KOPT-K1 (cell line): Measurements from ENCODE around the gene MYH13.

Experiments used
- H3K27ac ChIP-seq: fragments of 200-600 bp; sonication (generic); 2 replicates; pipeline ENCODE4 v1.5.1; 2016; ENCODE audit warnings: antibody characterized with exemption, mild to moderate bottlenecking, low read depth, low read length; ENCODE audit not compliant: poor library complexity, severe bottlenecking
- H3K36me3 ChIP-seq: fragments of 200-600 bp; sonication (generic); 2 replicates; pipeline ENCODE4 v1.5.1; 2017; ENCODE audit warnings: antibody characterized with exemption, mild to moderate bottlenecking, low read length, moderate library complexity; ENCODE audit not compliant: insufficient read depth
- H3K9me3 ChIP-seq: fragments of 200-600 bp; sonication (generic); 2 replicates; pipeline ENCODE4 v1.5.1; 2017; ENCODE audit warnings: antibody characterized with exemption, low read length, mild to moderate bottlenecking; ENCODE audit not compliant: insufficient read depth, poor library complexity, severe bottlenecking

The MYH13 gene

GRCh38 chr17:10369239-10369638 lies 3.6 kb downstream of the MYH13 start:
- H3K36me3 ChIP-seq = no peaks in the 10 kb centered on the region
- no peaks in the 10 kb centered on the region for H3K9me3 ChIP-seq
- H3K27ac ChIP-seq = no peak overlapping the region

GRCh38 chr17:10368561-10368960 lies 4.2 kb downstream of the MYH13 start:
- Histone ChIP-seq H3K9me3 (no peaks in the 10 kb centered on the region), H3K36me3 (no peaks in the 10 kb centered on the region), H3K27ac (no peak overlapping the region)

GRCh38 chr17:10360578-10360977 lies 12.2 kb downstream of the MYH13 start:
- Histone ChIP-seq H3K9me3 (no peaks in the 10 kb centered on the region), H3K27ac (no peak overlapping the region), H3K36me3 (no peaks in the 10 kb centered on the region)

GRCh38 chr17:10357768-10358167 lies 15.0 kb downstream of the MYH13 start:
- H3K36me3 ChIP-seq = no peaks in the 10 kb centered on the region
- no peaks in the 10 kb centered on the region for H3K9me3 ChIP-seq
- H3K27ac ChIP-seq = no peak overlapping the region

GRCh38 chr17:10354651-10355050 lies 18.2 kb downstream of the MYH13 start:
- H3K9me3 ChIP-seq = no peaks in the 10 kb centered on the region
- no peak overlapping the region for H3K27ac ChIP-seq
- H3K36me3 ChIP-seq = no peaks in the 10 kb centered on the region

- Histone ChIP-seq H3K27ac (no peak overlapping the region), H3K36me3 (no peaks in the 10 kb centered on the region), H3K9me3 (no peaks in the 10 kb centered on the region)
Observed at GRCh38 chr17:10352893-10353292, 19.9 kb downstream of the MYH13 start.

GRCh38 chr17:10349403-10349802 lies 23.4 kb downstream of the MYH13 start:
- no peaks in the 10 kb centered on the region for H3K36me3 ChIP-seq
- H3K27ac ChIP-seq = no peak overlapping the region
- no peaks in the 10 kb centered on the region for H3K9me3 ChIP-seq

GRCh38 chr17:10344816-10345215 lies 28.0 kb downstream of the MYH13 start:
- H3K27ac ChIP-seq = no peak overlapping the region
- no peaks in the 10 kb centered on the region for H3K36me3 ChIP-seq
- no peaks in the 10 kb centered on the region for H3K9me3 ChIP-seq

GRCh38 chr17:10339051-10339450 lies 33.8 kb downstream of the MYH13 start:
- no peaks in the 10 kb centered on the region for H3K9me3 ChIP-seq
- no peak overlapping the region for H3K27ac ChIP-seq
- H3K36me3 ChIP-seq = no peaks in the 10 kb centered on the region

- H3K9me3 ChIP-seq = no peaks in the 10 kb centered on the region
- no peaks in the 10 kb centered on the region for H3K36me3 ChIP-seq
- no peak overlapping the region for H3K27ac ChIP-seq
Observed at GRCh38 chr17:10337976-10338375, 34.8 kb downstream of the MYH13 start.

- H3K36me3 ChIP-seq = no peaks in the 10 kb centered on the region
- no peaks in the 10 kb centered on the region for H3K9me3 ChIP-seq
- no peak overlapping the region for H3K27ac ChIP-seq
Observed at GRCh38 chr17:10337136-10337535, 35.7 kb downstream of the MYH13 start.

GRCh38 chr17:10336393-10336792 lies 36.4 kb downstream of the MYH13 start:
- H3K27ac ChIP-seq = no peak overlapping the region
- H3K9me3 ChIP-seq = no peaks in the 10 kb centered on the region
- no peaks in the 10 kb centered on the region for H3K36me3 ChIP-seq

- H3K36me3 ChIP-seq = no peaks in the 10 kb centered on the region
- H3K27ac ChIP-seq = no peak overlapping the region
- no peaks in the 10 kb centered on the region for H3K9me3 ChIP-seq
Observed at GRCh38 chr17:10332515-10332914, 40.3 kb downstream of the MYH13 start.

GRCh38 chr17:10328971-10329923 lies 43.6 kb downstream of the MYH13 start:
- Histone ChIP-seq H3K36me3 (no peaks in the 10 kb centered on the region), H3K27ac (no peak overlapping the region), H3K9me3 (no peaks in the 10 kb centered on the region)

GRCh38 chr17:10328206-10328605 lies 44.6 kb downstream of the MYH13 start:
- Histone ChIP-seq H3K9me3 (no peaks in the 10 kb centered on the region), H3K27ac (no peak overlapping the region)

GRCh38 chr17:10327640-10328039 lies 45.2 kb downstream of the MYH13 start:
- no peaks in the 10 kb centered on the region for H3K9me3 ChIP-seq
- no peaks in the 10 kb centered on the region for H3K36me3 ChIP-seq
- H3K27ac ChIP-seq = no peak overlapping the region

More at GRCh38 chr17:10328206-10328605, 44.6 kb downstream of the MYH13 start:
- no peaks in the 10 kb centered on the region for H3K36me3 ChIP-seq
